ENCODE measurements around the gene SOX3. TPM values are rescaled to one million over a fixed set of nuclear protein-coding genes. Genes with fewer than 3 reads are reported as not detected.
A peak's percentile ranks its signal among the peaks of the same experiment; 100 is the strongest.

The SOX3 gene
- total RNA-seq = not detected
- long read RNA-seq = 0 reads

DNA sequence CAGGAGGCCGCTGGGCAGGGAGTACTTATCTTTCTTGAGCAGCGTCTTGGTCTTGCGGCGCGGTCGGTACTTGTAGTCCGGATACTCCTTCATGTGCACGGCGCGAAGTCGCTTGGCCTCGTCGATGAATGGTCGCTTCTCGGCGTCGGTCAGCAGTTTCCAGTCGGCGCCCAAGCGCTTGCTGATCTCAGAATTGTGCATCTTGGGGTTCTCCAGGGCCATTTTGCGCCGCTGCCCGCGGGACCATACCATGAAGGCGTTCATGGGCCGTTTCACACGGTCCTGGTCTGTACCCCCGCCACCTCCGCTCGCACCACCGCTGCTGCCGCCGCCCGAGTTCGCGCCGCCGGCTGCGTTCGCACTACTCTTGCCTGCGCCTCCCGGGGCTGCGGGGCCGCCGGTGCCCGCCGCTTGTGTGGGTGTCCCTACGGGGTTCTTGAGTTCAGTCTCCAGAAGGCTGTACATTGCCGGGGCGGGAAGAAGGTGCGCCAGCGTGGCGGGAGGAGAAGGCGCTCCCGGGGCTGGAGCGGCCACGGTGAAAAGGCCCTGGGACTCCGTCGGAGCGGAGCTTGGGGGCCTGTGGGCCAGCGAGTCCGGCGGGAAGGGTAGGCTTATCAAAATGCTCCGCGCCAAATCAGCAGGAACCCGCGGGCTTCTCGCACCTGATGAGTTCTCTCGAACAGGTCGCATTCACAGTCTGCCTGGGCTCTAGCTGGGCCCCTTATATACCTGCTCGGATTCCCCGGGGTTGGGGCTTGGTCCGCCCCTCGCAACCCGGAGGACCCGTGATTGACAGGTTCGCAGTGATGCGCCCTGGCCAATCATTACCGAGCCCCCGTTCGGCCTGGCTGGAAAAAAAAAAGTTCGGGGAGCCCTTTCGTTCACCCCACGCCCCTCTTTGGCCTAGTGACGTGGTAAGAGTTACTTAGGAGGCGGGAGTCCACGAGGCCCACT lies at the start of gene SOX3:
Gene SOX3, minus strand, starts transcription at position 699 of the 954 bp plus-strand sequence. Its CDS starts 9 bp downstream, at position 690.
- intact Hi-C loops (cut with DNase I) = no loop called here
- Histone ChIP-seq H3K36me3 (no peaks in the 10 kb centered on the region), H3K4me1 (no peaks in the 10 kb centered on the region), H3K27ac (no peak within 1 kb of the TSS), H3K27me3 (peaks cover 0 to 33% of the 10 kb centered on the region in 2 donors), H3K9me3 (no peaks in the 10 kb centered on the region), H3K4me3 (peak within 1 kb of the TSS in 1 of 3 donors; percentile 27)
- WGBS (ENCODE audit: insufficient coverage, low coverage, low lambda C conversion rate, missing lambda C conversion rate) = 29% methylated on average over 10 of the region's 87 CpGs
- ATAC-seq = no peak
- no peak for TF ChIP-seq POLR2A (IDR thresholded peaks at IDR 0.05)
- TF ChIP-seq, protein P1, sequence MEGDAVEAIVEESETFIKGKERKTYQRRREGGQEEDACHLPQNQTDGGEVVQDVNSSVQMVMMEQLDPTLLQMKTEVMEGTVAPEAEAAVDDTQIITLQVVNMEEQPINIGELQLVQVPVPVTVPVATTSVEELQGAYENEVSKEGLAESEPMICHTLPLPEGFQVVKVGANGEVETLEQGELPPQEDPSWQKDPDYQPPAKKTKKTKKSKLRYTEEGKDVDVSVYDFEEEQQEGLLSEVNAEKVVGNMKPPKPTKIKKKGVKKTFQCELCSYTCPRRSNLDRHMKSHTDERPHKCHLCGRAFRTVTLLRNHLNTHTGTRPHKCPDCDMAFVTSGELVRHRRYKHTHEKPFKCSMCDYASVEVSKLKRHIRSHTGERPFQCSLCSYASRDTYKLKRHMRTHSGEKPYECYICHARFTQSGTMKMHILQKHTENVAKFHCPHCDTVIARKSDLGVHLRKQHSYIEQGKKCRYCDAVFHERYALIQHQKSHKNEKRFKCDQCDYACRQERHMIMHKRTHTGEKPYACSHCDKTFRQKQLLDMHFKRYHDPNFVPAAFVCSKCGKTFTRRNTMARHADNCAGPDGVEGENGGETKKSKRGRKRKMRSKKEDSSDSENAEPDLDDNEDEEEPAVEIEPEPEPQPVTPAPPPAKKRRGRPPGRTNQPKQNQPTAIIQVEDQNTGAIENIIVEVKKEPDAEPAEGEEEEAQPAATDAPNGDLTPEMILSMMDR (IDR thresholded peaks at IDR 0.05) = no peak
- no peak for DNase-seq

GRCh38 chrX:140548985-140549384 lies 44.1 kb upstream of the SOX3 start:
- 50% methylated on average over 1 of the region's 1 CpG for whole genome bisulfite sequencing (ENCODE audit: insufficient coverage, low coverage, low lambda C conversion rate, missing lambda C conversion rate)
- DNase-seq = no peak
- peaks cover 0 to 5% of the 10 kb centered on the region in 2 donors for H3K27me3 ChIP-seq
- ATAC-seq = no peak
- H3K27ac ChIP-seq = no peak overlapping the region
- H3K9me3 ChIP-seq = no peaks in the 10 kb centered on the region
- intact Hi-C loops (cut with DNase I) = no loop called here
- H3K4me3 ChIP-seq = no peak overlapping the region
- TF ChIP-seq, protein P1 (IDR thresholded peaks at IDR 0.05) = no peak
- TF ChIP-seq POLR2A (IDR thresholded peaks at IDR 0.05) = no peak
- H3K36me3 ChIP-seq = no peaks in the 10 kb centered on the region
- no peaks in the 10 kb centered on the region for H3K4me1 ChIP-seq

DNA sequence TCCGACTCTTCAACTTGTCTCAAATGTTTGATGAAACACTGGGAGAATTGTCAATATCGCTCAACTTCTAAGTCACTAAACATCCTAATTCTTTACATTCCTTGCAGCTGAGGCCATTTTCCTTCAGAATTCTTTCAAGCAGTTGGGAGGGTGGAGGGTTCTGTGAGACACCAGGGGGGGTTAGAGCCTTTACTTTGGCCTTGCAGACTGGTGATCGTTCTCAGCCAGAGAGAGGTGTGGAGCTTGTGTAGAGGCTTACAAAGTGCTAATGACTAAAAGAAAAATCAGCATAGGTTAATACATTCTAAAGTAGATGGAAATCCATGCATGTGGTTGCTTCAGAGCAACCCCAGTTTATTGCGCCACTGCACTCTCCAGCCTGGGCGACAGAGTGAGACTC lies 21.3 kb upstream of the SOX3 start:
- WGBS (ENCODE audit: insufficient coverage, low coverage, low lambda C conversion rate, missing lambda C conversion rate) = 39% methylated on average over 3 of the region's 5 CpGs
- H3K27me3 ChIP-seq = peaks cover 0 to 11% of the 10 kb centered on the region in 2 donors
- TF ChIP-seq, protein P1 (IDR thresholded peaks at IDR 0.05) = no peak
- TF ChIP-seq POLR2A (IDR thresholded peaks at IDR 0.05) = no peak
- intact Hi-C loops (cut with DNase I) = no loop called here
- H3K36me3 ChIP-seq = no peaks in the 10 kb centered on the region
- DNase-seq (no peak), ATAC-seq (no peak)
- no peak overlapping the region for H3K27ac ChIP-seq
- H3K9me3 ChIP-seq = no peaks in the 10 kb centered on the region
- H3K4me3 ChIP-seq = no peak overlapping the region
- no peaks in the 10 kb centered on the region for H3K4me1 ChIP-seq

DNA sequence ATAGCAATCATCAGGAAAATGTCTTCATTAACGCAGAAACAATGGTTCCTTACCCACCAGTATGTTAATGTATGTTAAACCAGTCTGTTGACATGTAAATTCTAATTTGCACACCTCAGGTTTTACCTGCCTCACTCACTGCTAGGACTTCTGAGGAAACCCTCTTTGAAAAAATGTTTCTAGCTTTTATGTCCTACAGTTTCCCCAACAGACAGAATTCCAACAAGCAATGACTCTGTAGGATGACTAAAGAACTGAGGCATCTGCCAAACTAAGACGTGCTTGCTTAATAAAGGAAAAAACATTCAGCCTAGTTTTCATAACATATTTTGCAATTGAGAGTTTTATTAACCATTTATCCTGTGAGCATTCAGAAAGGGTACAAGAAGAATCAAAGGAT lies 20.6 kb upstream of the SOX3 start:
- WGBS (ENCODE audit: insufficient coverage, low coverage, low lambda C conversion rate, missing lambda C conversion rate) = 9% methylated on average over 2 of the region's 2 CpGs
- TF ChIP-seq, protein P1 (IDR thresholded peaks at IDR 0.05) = no peak
- no peak for TF ChIP-seq POLR2A (IDR thresholded peaks at IDR 0.05)

More for the DNA sequence above, 20.6 kb upstream of the SOX3 start:
- intact Hi-C loops (cut with DNase I) = no loop called here
- DNase-seq (no peak), ATAC-seq (no peak)
- Histone ChIP-seq H3K27me3 (peaks cover 0 to 11% of the 10 kb centered on the region in 2 donors), H3K4me1 (no peaks in the 10 kb centered on the region), H3K36me3 (no peaks in the 10 kb centered on the region), H3K27ac (no peak overlapping the region), H3K4me3 (no peak overlapping the region), H3K9me3 (no peaks in the 10 kb centered on the region)

All from right lobe of liver (tissue), 6 donors.